GM13976 (cell line): ENCODE data around the gene CENPT.

Source experiments
- DNase-seq: peaks from one replicate; pipeline ENCODE4 v3.0.0; 2012; ENCODE audit warnings: low spot score
- CTCF ChIP-seq: IDR thresholded peaks from 2 replicates; pipeline ENCODE4 v1.5.1; 2012; ENCODE audit warnings: borderline replicate concordance, mild to moderate bottlenecking; ENCODE audit not compliant: insufficient read depth; ENCODE audit errors: extremely low read depth, missing control alignments, control extremely low read depth
- in situ Hi-C: fragments of 300-500 bp; cut with MboI; formaldehyde crosslinking; loops from one replicate; pipeline ENCODE4 v1.12.0; 2022; ENCODE audit warnings: low sequenced_read_pairs, mixed read lengths, inconsistent platforms; ENCODE audit not compliant: unreplicated experiment

Gene CENPT

GRCh38 chr16:67847064-67847861 is at the start of gene CENPT:
Gene CENPT, minus strand, starts transcription at chr16:67847693. Its CDS starts 13,834 bp downstream, at chr16:67833859.
- no peak for TF ChIP-seq CTCF
- in situ Hi-C loops: no loop called here

GRCh38 chr16:67897231-67897630 is 49.7 kb upstream of the CENPT start:
- no peak for TF ChIP-seq CTCF
- in situ Hi-C loops: no loop called here
- DNase-seq: no peak

More at GRCh38 chr16:67847064-67847861, at the start of gene CENPT:
- peak; percentile 86 for DNase-seq

- in situ Hi-C loops: no loop called here
- no peak for DNase-seq
- no peak for TF ChIP-seq CTCF
Measured at GRCh38 chr16:67893743-67894399, 46.4 kb upstream of the CENPT start.

GRCh38 chr16:67892899-67893742 is 45.6 kb upstream of the CENPT start, which contains the start of gene PSKH1:
Gene PSKH1, plus strand, starts transcription at chr16:67893254. Its CDS starts 15,496 bp downstream, at chr16:67908750.
- in situ Hi-C loops: no loop called here
- peak; percentile 100 for DNase-seq
- TF ChIP-seq CTCF: no peak

GRCh38 chr16:67892375-67892774 is 44.9 kb upstream of the CENPT start:
- no peak for DNase-seq
- in situ Hi-C loops: no loop called here
- no peak for TF ChIP-seq CTCF

GRCh38 chr16:67888331-67888730 is 40.8 kb upstream of the CENPT start:
- no peak for TF ChIP-seq CTCF
- DNase-seq: no peak
- in situ Hi-C loops: no loop called here
